ENCODE results near the gene HNRNPUL1.

The HNRNPUL1 gene

DNA sequence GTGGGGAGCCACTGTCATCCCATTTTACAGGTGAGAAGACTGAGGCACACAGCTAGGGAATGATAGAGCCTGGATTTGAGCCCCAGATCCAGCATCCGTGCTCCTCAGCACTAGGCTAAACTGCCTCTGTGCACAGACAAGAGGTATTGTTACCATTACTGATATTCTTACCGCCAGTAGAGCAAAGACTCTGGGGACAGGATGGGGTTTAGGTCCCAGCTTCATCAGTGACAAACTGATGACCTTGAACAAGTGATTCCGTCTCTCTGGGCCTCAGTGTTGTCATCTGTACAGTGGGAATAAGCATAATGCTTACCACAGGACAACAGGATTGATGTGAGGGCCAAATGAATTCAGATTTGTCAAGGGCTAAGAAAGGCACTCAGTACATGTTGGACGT, 28.7 kb upstream of the HNRNPUL1 start:
- Histone ChIP-seq H3K9me3 (ENCODE audit: insufficient read depth, low read depth, low read length) (no peaks in the 10 kb centered on the region), H3K36me3 (ENCODE audit: insufficient read depth, low read length) (peaks cover 53% of the 10 kb centered on the region), H3K9ac (ENCODE audit: low read depth, low read length) (no peak overlapping the region), H3K27me3 (ENCODE audit: insufficient read depth, low read length) (no peaks in the 10 kb centered on the region), H3K27ac (ENCODE audit: low read depth, low read length) (no peak overlapping the region), H3K4me1 (ENCODE audit: insufficient read depth, low read length) (no peaks in the 10 kb centered on the region), H3K4me3 (ENCODE audit: low read length) (no peak overlapping the region)
- 94% methylated on average over 3 of the region's 4 CpGs for WGBS

GRCh38 chr19:41238244-41238643, 25.9 kb upstream of the HNRNPUL1 start:
- WGBS: 95% methylated on average over 10 of the region's 10 CpGs
- Histone ChIP-seq H3K9ac (ENCODE audit: low read depth, low read length) (no peak overlapping the region), H3K4me1 (ENCODE audit: insufficient read depth, low read length) (no peaks in the 10 kb centered on the region), H3K4me3 (ENCODE audit: low read length) (no peak overlapping the region), H3K27me3 (ENCODE audit: insufficient read depth, low read length) (no peaks in the 10 kb centered on the region), H3K9me3 (ENCODE audit: insufficient read depth, low read depth, low read length) (no peaks in the 10 kb centered on the region), H3K36me3 (ENCODE audit: insufficient read depth, low read length) (peaks cover 68% of the 10 kb centered on the region), H3K27ac (ENCODE audit: low read depth, low read length) (no peak overlapping the region)

DNA sequence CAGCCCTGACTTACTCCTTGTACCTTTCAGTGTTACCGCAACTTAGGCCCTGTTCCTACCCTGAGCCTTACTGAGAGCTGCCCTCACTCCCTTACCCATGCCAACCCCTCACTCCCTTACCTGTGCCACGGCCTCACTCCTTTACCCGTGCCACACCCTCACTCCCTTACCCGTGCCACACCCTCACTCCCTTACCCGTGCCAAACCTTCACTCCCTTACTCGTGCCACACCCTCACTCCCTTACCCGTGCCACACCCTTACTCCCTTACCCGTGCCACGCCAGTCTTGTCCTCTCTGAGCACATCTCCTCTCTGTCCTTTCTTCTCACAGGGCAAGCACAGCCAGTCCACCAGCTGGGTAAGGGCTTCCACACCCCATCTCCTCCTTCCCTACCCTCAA, 24.8 kb upstream of the HNRNPUL1 start:
- 94% methylated on average over 9 of the region's 9 CpGs for WGBS
- no peak overlapping the region for H3K4me3 ChIP-seq (ENCODE audit: low read length)
- peaks cover 72% of the 10 kb centered on the region for H3K36me3 ChIP-seq (ENCODE audit: insufficient read depth, low read length)
- no peak overlapping the region for H3K9ac ChIP-seq (ENCODE audit: low read depth, low read length)
- H3K27ac ChIP-seq (ENCODE audit: low read depth, low read length): no peak overlapping the region
- no peaks in the 10 kb centered on the region for H3K27me3 ChIP-seq (ENCODE audit: insufficient read depth, low read length)
- H3K9me3 ChIP-seq (ENCODE audit: insufficient read depth, low read depth, low read length): no peaks in the 10 kb centered on the region
- no peaks in the 10 kb centered on the region for H3K4me1 ChIP-seq (ENCODE audit: insufficient read depth, low read length)

DNA sequence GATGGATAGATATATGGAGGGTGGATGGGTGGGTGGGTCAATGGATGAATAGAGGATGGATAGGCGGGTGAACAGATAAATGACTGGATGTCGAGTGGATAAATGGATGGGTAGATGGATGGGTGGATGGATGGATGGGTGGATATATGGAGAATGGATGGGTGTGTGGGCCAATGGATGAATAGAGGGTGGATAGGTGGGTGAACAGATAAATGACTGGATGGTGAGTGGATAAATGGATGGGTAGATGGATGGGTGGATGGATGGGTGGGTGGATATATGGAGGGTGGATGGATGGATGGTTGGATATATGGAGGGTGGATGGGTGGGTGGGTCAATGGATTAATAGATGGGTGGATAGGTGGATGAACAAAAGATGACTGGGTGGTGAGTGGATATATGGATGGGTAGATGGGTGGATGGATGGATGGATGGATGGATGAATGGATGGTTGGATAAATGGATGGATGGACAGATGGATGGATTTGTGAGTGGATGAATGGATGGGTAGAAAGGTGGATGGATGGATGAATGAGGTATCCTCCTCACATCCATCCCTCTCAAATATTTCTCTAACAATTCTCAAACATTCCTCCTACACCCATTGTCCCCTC, 24.1 kb upstream of the HNRNPUL1 start:
- Histone ChIP-seq H3K36me3 (ENCODE audit: insufficient read depth, low read length) (peaks cover 74% of the 10 kb centered on the region), H3K4me1 (ENCODE audit: insufficient read depth, low read length) (no peaks in the 10 kb centered on the region), H3K27ac (ENCODE audit: low read depth, low read length) (no peak overlapping the region), H3K9ac (ENCODE audit: low read depth, low read length) (no peak overlapping the region), H3K4me3 (ENCODE audit: low read length) (no peak overlapping the region), H3K27me3 (ENCODE audit: insufficient read depth, low read length) (no peaks in the 10 kb centered on the region), H3K9me3 (ENCODE audit: insufficient read depth, low read depth, low read length) (no peaks in the 10 kb centered on the region)
- WGBS: 93% methylated on average over 2 of the region's 2 CpGs

DNA sequence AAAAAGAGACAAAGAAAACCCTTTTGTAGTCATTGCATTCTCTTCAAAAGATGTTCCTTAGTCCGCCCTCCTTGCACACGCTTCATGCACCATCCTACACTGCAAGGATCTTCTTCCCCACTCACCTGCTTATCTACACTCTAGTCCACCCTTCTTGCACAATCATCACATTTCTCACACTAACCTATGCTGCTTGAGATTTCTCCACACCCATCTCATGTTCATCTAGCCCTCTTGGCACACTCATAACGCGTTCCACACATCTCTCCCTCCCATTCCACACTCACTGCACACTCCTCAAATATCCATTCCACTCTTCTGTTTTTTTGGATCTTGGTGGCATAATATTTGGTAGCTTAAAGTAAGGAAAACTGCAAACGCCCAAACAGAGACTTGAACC, 22.3 kb upstream of the HNRNPUL1 start:
- Histone ChIP-seq H3K27me3 (ENCODE audit: insufficient read depth, low read length) (no peaks in the 10 kb centered on the region), H3K9me3 (ENCODE audit: insufficient read depth, low read depth, low read length) (no peaks in the 10 kb centered on the region), H3K27ac (ENCODE audit: low read depth, low read length) (no peak overlapping the region), H3K4me3 (ENCODE audit: low read length) (no peak overlapping the region), H3K4me1 (ENCODE audit: insufficient read depth, low read length) (no peaks in the 10 kb centered on the region), H3K36me3 (ENCODE audit: insufficient read depth, low read length) (peaks cover 80% of the 10 kb centered on the region), H3K9ac (ENCODE audit: low read depth, low read length) (no peak overlapping the region)
- 90% methylated on average over 4 of the region's 5 CpGs for WGBS

GRCh38 chr19:41244117-41244516, 20.1 kb upstream of the HNRNPUL1 start:
- WGBS: 98% methylated on average over 4 of the region's 4 CpGs
- no peaks in the 10 kb centered on the region for H3K4me1 ChIP-seq (ENCODE audit: insufficient read depth, low read length)
- H3K36me3 ChIP-seq (ENCODE audit: insufficient read depth, low read length): peaks cover 83% of the 10 kb centered on the region
- no peak overlapping the region for H3K9ac ChIP-seq (ENCODE audit: low read depth, low read length)
- no peak overlapping the region for H3K27ac ChIP-seq (ENCODE audit: low read depth, low read length)
- H3K27me3 ChIP-seq (ENCODE audit: insufficient read depth, low read length): no peaks in the 10 kb centered on the region
- no peak overlapping the region for H3K4me3 ChIP-seq (ENCODE audit: low read length)
- no peaks in the 10 kb centered on the region for H3K9me3 ChIP-seq (ENCODE audit: insufficient read depth, low read depth, low read length)

- WGBS: 93% methylated on average over 3 of the region's 3 CpGs
- Histone ChIP-seq H3K4me1 (ENCODE audit: insufficient read depth, low read length) (no peaks in the 10 kb centered on the region), H3K4me3 (ENCODE audit: low read length) (no peak overlapping the region), H3K9ac (ENCODE audit: low read depth, low read length) (no peak overlapping the region), H3K27me3 (ENCODE audit: insufficient read depth, low read length) (no peaks in the 10 kb centered on the region), H3K27ac (ENCODE audit: low read depth, low read length) (no peak overlapping the region), H3K36me3 (ENCODE audit: insufficient read depth, low read length) (peaks cover 83% of the 10 kb centered on the region), H3K9me3 (ENCODE audit: insufficient read depth, low read depth, low read length) (no peaks in the 10 kb centered on the region)
Observed at GRCh38 chr19:41245843-41246242, 18.3 kb upstream of the HNRNPUL1 start.

DNA sequence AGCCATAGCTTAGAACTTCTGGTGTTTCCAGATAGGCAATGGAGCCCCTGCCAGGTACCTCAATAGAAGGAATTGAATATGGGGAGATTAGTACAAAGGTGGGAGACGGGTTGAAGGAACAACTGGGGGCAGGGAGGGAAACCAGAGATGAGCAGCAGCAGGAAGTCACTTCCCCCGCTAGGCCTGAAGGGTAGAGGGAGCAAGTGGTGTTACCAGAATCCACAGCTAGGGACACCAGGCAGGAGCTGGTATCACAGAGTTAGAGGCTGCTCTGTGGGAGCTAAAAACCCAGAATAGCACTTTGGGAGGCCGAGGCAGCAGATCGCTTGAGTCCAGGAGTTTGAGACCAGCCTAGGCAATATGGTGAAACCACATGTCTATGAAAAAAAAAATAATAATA, 15.3 kb upstream of the HNRNPUL1 start:
- Histone ChIP-seq H3K4me1 (ENCODE audit: insufficient read depth, low read length) (no peaks in the 10 kb centered on the region), H3K27ac (ENCODE audit: low read depth, low read length) (no peak overlapping the region), H3K4me3 (ENCODE audit: low read length) (no peak overlapping the region), H3K36me3 (ENCODE audit: insufficient read depth, low read length) (peaks cover 85% of the 10 kb centered on the region), H3K27me3 (ENCODE audit: insufficient read depth, low read length) (no peaks in the 10 kb centered on the region), H3K9ac (ENCODE audit: low read depth, low read length) (no peak overlapping the region), H3K9me3 (ENCODE audit: insufficient read depth, low read depth, low read length) (no peaks in the 10 kb centered on the region)
- WGBS: 83% methylated on average over 4 of the region's 4 CpGs

DNA sequence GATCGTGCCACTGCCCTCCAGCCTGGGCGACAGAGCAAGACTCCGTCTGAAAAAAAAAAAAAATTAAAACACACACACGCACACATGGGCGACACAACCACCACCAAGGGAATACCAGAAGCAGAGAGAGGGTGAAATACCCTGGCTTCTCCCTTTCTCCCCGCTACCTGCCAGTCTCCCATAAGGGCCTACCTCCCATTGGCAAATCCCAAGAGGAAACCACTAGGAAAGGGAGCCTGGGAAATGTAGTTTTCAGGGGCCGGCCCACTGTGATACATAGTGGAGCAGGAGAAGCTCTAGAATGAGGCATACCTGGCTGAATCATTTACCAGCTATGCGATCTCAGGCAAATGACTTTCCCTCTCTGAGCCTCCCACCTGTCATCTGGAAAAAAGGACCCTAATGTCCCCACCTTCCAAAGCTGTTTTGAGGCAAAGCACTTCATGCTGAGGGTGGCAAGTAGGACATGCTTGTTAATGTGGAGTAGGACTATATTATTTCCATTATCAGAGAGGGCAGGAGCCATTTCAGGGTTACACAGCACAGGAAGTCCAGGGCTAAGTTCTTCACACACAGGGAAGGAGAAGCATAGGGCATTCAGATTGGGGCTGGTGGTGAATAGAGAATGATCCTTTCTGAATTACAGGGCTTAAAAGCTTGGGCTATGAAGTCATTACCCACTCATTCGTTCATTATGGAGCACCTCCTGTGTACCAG, 14.3 kb upstream of the HNRNPUL1 start:
- Histone ChIP-seq H3K36me3 (ENCODE audit: insufficient read depth, low read length) (peaks cover 83% of the 10 kb centered on the region), H3K4me3 (ENCODE audit: low read length) (no peak overlapping the region), H3K27me3 (ENCODE audit: insufficient read depth, low read length) (no peaks in the 10 kb centered on the region), H3K27ac (ENCODE audit: low read depth, low read length) (no peak overlapping the region), H3K4me1 (ENCODE audit: insufficient read depth, low read length) (no peaks in the 10 kb centered on the region), H3K9ac (ENCODE audit: low read depth, low read length) (no peak overlapping the region), H3K9me3 (ENCODE audit: insufficient read depth, low read depth, low read length) (no peaks in the 10 kb centered on the region)
- 96% methylated on average over 9 of the region's 9 CpGs for WGBS

- Histone ChIP-seq H3K36me3 (ENCODE audit: insufficient read depth, low read length) (peaks cover 84% of the 10 kb centered on the region), H3K9me3 (ENCODE audit: insufficient read depth, low read depth, low read length) (no peaks in the 10 kb centered on the region), H3K27ac (ENCODE audit: low read depth, low read length) (no peak overlapping the region), H3K27me3 (ENCODE audit: insufficient read depth, low read length) (no peaks in the 10 kb centered on the region), H3K9ac (ENCODE audit: low read depth, low read length) (no peak overlapping the region), H3K4me3 (ENCODE audit: low read length) (no peak overlapping the region), H3K4me1 (ENCODE audit: insufficient read depth, low read length) (no peaks in the 10 kb centered on the region)
- 91% methylated on average over 6 of the region's 6 CpGs for WGBS
Observed at GRCh38 chr19:41253660-41254059, 10.5 kb upstream of the HNRNPUL1 start.

- Histone ChIP-seq H3K4me3 (ENCODE audit: low read length) (no peak overlapping the region), H3K36me3 (ENCODE audit: insufficient read depth, low read length) (peaks cover 83% of the 10 kb centered on the region), H3K9ac (ENCODE audit: low read depth, low read length) (no peak overlapping the region), H3K9me3 (ENCODE audit: insufficient read depth, low read depth, low read length) (no peaks in the 10 kb centered on the region), H3K27me3 (ENCODE audit: insufficient read depth, low read length) (no peaks in the 10 kb centered on the region), H3K4me1 (ENCODE audit: insufficient read depth, low read length) (no peaks in the 10 kb centered on the region), H3K27ac (ENCODE audit: low read depth, low read length) (no peak overlapping the region)
Observed at GRCh38 chr19:41255171-41255570, 9.0 kb upstream of the HNRNPUL1 start.

Data from HUES64 (cell line).